ENCODE results near the gene NKX6-2. TPM values are rescaled to one million over a fixed set of nuclear protein-coding genes. Genes with fewer than 3 reads are reported as not detected.

Gene NKX6-2
- total and polyA plus RNA-seq, 2 donors from 2014 or later, result 2.5 TPM; not detected in 1

GRCh38 chr10:132776821-132777220 is 9.1 kb downstream of the NKX6-2 start:
- no peaks in the 10 kb centered on the region for H3K9me3 ChIP-seq (ENCODE audit: control insufficient read depth in 2 of 3, insufficient read depth in 1 of 3, low read length in 3 of 3)
- H3K27ac ChIP-seq (ENCODE audit: low read depth in 2 of 2, low read length in 2 of 2), result no peak overlapping the region
- H3K9ac ChIP-seq (ENCODE audit: low read length in 3 of 3), result no peak overlapping the region
- no peak overlapping the region for H3K4me3 ChIP-seq (ENCODE audit: low read length in 3 of 3)
- H3K27me3 ChIP-seq (ENCODE audit: control insufficient read depth, insufficient read depth, low read length), result no peaks in the 10 kb centered on the region
- FAIRE-seq, result no peak
- DNase-seq, result no peak
- peaks cover 0 to 2% (median 0%) of the 10 kb centered on the region in 3 donors for H3K4me1 ChIP-seq (ENCODE audit: control insufficient read depth in 2 of 3, insufficient read depth in 2 of 3, low read depth in 1 of 3, low read length in 3 of 3)
- H3K36me3 ChIP-seq (ENCODE audit: control insufficient read depth in 2 of 3, insufficient read depth in 3 of 3, low read length in 3 of 3), result peaks cover 0 to 14% (median 5%) of the 10 kb centered on the region in 3 donors
- intact Hi-C loops (cut with DNase I), result no loop called here
- TF ChIP-seq, protein P1, sequence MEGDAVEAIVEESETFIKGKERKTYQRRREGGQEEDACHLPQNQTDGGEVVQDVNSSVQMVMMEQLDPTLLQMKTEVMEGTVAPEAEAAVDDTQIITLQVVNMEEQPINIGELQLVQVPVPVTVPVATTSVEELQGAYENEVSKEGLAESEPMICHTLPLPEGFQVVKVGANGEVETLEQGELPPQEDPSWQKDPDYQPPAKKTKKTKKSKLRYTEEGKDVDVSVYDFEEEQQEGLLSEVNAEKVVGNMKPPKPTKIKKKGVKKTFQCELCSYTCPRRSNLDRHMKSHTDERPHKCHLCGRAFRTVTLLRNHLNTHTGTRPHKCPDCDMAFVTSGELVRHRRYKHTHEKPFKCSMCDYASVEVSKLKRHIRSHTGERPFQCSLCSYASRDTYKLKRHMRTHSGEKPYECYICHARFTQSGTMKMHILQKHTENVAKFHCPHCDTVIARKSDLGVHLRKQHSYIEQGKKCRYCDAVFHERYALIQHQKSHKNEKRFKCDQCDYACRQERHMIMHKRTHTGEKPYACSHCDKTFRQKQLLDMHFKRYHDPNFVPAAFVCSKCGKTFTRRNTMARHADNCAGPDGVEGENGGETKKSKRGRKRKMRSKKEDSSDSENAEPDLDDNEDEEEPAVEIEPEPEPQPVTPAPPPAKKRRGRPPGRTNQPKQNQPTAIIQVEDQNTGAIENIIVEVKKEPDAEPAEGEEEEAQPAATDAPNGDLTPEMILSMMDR (IDR thresholded peaks at IDR 0.05; ENCODE audit: borderline replicate concordance, extremely low read depth, insufficient read depth), result no peak

DNA sequence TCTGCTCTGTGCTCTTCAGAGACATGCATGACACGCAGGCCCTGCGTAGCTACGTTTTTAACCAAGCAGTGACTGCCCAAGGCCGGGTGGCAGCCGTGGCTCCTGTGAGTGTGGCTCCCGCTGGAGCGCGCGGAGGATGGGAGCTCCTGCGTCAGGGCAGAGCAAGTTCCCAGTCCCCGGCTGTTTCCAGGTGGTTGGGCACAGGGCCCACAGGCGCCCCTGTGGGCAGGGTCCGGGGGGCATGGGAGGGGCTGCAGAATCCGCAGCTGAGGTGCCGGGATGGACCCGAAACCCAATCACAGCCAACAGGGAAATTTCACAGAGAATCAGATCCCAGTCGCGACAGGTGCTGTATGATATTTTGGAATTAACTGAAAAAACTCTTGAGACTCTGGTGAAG is 9.8 kb downstream of the NKX6-2 start:
- DNase-seq (no peak), FAIRE-seq (no peak)
- H3K9ac ChIP-seq (ENCODE audit: low read length in 3 of 3), result no peak overlapping the region
- no peak overlapping the region for H3K4me3 ChIP-seq (ENCODE audit: low read length in 3 of 3)
- no peaks in the 10 kb centered on the region for H3K9me3 ChIP-seq (ENCODE audit: control insufficient read depth in 2 of 3, insufficient read depth in 1 of 3, low read length in 3 of 3)
- H3K27ac ChIP-seq (ENCODE audit: low read depth in 2 of 2, low read length in 2 of 2), result no peak overlapping the region
- H3K36me3 ChIP-seq (ENCODE audit: control insufficient read depth in 2 of 3, insufficient read depth in 3 of 3, low read length in 3 of 3), result peaks cover 0 to 8% (median 2%) of the 10 kb centered on the region in 3 donors
- H3K27me3 ChIP-seq (ENCODE audit: control insufficient read depth, insufficient read depth, low read length), result no peaks in the 10 kb centered on the region
- peaks cover 0 to 2% (median 0%) of the 10 kb centered on the region in 3 donors for H3K4me1 ChIP-seq (ENCODE audit: control insufficient read depth in 2 of 3, insufficient read depth in 2 of 3, low read depth in 1 of 3, low read length in 3 of 3)
- intact Hi-C loops (cut with DNase I), result no loop called here
- TF ChIP-seq, protein P1 (IDR thresholded peaks at IDR 0.05; ENCODE audit: borderline replicate concordance, extremely low read depth, insufficient read depth), result no peak

DNA sequence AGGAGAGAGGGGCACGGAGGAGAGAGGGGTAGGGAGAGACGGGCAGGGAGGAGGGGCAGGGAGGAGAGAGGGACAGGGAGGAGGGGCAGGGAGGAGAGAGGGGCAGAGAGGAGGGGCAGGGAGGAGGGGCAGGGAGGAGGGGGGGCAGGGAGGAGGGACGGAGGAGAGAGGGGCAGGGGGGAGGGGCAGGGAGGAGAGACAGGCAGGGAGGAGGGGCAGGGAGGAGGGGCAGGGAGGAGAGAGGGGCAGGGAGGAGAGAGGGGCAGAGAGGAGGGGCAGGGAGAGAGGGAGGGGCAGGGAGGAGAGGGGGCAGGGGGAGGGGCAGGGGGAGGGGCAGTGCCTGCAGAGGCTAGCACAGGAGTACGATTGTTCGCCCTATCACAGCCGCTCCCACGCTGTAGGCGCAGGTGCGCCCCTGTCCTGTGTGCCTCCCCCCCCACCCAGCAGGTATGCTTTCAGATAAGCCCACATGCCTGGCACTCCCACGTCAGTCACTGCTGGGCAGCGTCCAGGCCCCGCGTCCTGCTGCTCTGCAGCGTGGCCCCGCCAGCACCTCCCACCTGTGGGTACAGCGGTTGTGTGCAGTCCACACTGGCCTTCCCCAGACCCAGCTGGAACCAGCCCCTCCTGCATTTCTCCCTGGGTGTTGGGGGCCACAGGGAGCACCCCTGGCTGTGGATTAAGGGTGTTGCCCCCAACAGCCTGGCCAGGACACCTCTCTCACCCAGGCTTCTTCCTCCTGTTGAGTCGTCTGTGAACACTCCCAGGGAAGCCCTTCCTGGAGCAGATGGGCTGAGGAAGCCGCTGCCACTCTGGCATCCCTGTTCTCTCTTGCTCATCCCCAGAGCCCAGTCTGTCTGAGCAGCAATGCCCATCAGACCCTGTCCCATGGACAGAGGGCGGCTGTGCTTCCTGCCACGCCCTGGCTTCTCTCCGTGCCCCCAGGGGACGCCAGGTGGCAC is 10.8 kb downstream of the NKX6-2 start:
- FAIRE-seq (no peak), DNase-seq (peak in 3 of 5 donors; percentile 63 to 94 (median 79))
- Histone ChIP-seq H3K9ac (ENCODE audit: low read length in 3 of 3) (no peak overlapping the region), H3K36me3 (ENCODE audit: control insufficient read depth in 2 of 3, insufficient read depth in 3 of 3, low read length in 3 of 3) (peaks cover 0 to 8% (median 2%) of the 10 kb centered on the region in 3 donors), H3K4me1 (ENCODE audit: control insufficient read depth in 2 of 3, insufficient read depth in 2 of 3, low read depth in 1 of 3, low read length in 3 of 3) (peaks cover 0 to 2% (median 0%) of the 10 kb centered on the region in 3 donors), H3K9me3 (ENCODE audit: control insufficient read depth in 2 of 3, insufficient read depth in 1 of 3, low read length in 3 of 3) (no peaks in the 10 kb centered on the region), H3K27ac (ENCODE audit: low read depth in 2 of 2, low read length in 2 of 2) (no peak overlapping the region), H3K27me3 (ENCODE audit: control insufficient read depth, insufficient read depth, low read length) (no peaks in the 10 kb centered on the region), H3K4me3 (ENCODE audit: low read length in 3 of 3) (no peak overlapping the region)
- intact Hi-C loops (cut with DNase I), result no loop called here
- TF ChIP-seq, protein P1 (IDR thresholded peaks at IDR 0.05; ENCODE audit: borderline replicate concordance, extremely low read depth, insufficient read depth), result no peak
